HG03457 (cell line): ENCODE data around the gene PI4KA.

Source experiments
- ATAC-seq: cut with Tn5 transposase; IDR thresholded peaks from one replicate; pipeline ENCODE4 v1.9.1; 2021; ENCODE audit warnings: moderate number of reproducible peaks; ENCODE audit not compliant: unreplicated experiment

PI4KA gene

DNA sequence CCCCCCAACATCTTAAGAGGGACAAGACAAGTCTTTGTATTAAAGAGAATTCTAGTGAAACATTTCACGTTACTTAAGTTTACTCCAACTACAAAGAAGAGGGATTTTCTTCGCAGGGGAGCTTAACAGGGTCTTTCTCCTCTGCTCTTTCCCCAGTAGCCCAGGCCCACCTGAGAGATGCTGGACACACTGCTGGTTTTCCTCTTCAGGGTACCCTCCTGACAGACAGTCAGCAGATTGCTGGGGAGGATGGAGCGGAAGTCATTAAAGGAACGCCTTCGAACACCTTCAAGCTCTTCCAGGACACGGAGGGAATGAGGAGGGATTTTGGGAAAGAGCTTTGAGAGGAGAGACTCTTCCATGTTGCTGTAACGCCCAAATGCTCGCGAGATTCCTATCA is 39.1 kb downstream of the PI4KA start:
- ATAC-seq, result no peak

DNA sequence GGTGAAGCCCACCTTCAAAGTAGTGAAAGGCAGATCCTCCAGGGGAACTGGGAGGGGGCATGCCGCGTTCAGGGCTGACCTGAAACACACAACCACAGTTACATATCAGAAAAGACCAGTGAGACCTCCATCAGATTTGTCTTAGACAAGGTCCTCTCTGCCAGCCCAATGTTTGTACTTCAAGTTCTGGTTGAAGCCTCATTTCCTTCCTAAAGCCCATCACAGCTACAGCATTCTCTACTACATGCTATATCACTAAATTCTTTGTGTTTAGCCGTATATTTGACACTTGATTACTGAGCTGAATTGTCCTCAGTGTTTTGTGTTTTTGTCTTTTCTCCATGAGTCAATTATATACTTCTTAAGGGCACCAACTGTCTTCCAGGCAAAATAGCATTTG is 40.1 kb downstream of the PI4KA start:
- no peak for ATAC-seq

DNA sequence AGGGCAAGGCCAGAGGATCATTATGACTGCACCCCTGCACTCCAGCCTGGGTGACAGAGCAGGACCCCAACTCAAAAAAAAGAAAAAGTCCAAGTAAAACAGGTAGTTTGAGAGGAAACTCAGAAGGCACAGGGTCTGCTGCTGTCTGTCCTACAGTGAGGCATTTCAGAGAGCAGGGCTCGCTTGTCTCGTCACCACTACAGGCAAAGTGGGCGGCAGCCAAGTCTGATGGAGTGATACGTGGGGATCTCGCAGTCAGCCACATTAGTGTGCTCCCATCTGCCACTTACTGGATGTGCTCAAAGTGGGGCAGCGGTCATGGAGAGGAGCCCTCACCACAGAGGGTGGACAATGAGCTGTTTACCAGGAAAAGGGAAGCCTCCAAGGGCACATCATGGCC is 42.1 kb downstream of the PI4KA start:
- ATAC-seq, result no peak

DNA sequence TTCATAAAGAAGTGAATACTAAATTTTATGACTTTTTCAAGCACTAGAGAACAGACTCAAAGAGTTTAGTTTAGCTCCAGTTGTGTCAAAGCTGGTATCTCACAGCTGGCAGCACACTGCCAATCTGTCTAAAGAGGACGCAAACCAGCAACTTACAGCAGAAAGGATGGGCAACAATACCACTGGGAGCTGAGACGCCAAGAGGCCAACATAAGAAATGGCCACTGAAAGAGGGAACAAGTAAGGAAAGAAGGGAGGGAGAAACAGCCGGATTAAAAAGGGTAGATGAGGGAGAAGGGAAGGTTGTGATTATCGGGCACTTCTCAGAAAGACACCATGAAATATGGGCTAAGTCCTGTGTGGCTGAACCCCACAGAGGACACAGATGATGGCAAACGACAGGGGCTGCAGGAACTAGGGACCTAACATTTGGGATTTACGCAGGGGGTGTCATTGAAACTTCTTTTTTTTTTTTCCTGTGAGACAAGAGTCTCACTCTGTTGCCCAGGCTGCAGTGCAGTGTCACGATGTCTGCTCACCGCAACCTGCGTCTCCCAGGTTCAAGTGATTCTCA is 43.0 kb downstream of the PI4KA start:
- no peak for ATAC-seq

DNA sequence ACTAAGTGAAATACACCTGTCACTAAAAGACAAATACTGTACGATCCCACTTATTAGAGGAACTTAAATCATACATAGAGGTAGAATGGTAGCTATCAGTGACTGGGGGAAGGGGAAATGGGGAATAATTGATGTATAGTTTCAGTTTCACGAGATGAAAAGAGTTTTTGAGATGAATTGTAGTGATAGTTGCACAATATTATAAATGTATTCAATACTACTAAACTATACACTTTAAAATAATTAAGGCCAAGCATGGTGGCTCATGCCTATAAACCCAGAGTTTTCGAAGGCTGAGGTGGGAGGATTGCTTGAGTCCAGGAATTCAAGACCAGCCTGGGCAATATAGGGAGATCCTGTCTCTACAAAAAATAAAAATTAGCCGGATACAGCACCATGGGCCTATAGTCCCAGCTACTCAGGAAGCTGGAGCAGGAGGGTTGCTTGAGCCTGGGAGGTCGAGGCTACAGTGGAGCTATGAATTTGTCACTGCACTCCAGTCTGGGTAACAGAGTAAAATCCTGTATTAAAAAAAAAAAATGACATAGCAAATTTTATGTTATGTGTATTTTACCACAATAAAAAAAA is 44.3 kb downstream of the PI4KA start:
- no peak for ATAC-seq

DNA sequence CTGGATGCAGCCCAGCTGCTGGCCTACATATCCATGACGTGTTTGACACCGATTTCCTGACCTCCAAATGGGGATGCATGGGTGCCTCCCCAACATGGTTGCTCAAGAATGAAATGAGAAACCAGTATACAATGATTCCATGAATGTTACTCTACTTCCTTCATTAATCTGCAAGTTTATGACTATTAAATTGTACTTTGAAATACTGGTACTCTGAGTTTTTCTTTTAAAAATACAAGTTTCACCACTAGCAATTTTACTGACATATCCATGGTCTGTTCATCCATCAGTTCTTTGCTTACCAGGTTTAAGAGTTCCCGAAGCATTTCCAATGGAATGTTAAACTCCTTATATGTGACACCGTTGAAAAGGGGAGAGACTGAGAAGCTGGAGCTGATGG is 45.6 kb downstream of the PI4KA start:
- ATAC-seq, result no peak

DNA sequence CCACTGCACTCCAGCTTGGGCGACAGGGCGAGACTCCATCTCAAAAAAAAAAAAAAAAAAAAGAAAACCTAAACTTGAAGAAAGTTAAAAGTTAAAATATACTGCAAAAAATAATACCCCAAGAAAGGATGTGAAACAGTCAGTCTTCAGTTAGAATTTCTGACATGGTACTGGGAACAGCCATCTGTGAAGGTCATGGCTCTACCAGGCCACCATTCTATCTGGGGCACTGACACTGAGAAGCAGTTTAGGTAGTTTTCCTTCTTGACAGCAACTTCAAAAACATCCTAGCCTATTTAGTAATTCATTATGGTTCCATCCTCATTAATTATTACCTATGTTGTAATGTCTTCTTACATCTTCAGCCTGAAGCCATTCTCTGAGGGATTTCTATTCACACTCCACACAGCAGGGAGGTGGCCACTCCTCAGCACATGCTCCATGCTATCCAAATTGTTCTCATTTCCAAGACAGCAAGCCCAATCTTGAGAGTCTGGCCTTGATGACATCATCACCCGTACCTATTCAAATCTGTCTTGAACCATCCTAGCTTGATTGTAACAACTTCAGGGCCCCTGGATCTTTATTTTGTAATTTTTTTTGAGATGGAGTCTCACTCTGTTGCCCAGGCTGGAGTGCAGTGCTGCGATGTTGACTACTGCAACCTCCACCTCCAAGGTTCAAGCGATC is 46.5 kb downstream of the PI4KA start:
- no peak for ATAC-seq

DNA sequence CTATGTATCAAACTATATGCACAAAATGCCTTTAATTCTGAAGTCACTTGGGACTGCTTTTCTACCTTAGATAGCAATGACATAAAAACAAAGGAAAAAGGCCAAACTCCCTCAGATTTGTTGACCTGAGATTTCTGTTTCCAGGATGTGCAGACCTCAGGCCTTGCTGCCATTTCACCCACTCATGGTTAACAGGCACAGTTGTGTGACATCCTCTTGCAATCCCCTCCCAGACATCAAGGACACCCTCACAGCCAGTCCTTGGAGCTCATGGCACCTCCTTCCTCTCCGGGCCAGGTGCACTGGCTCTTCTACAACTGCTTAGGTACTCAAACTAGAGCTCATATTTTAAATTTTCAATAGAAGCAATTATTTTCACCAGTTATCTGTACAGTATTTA is 47.4 kb downstream of the PI4KA start:
- ATAC-seq, result no peak

DNA sequence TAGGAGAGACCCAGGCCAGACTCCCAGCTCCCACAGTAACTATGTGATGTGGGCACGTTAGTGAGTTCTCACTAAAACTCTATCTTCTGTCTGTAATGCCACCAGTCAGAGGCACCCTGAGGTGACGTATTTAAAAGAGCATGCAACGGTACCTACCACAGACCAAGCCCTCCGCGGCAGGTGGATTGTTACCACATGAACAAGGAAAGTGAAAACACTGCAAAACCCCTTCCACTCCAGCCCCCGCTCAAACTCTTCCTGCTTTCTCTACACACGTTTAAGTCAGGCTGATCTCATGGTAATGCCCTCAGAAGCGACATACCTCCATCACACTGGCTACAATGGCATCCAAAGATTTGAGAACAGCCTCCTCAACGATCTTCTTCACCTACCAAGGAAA is 48.0 kb downstream of the PI4KA start:
- no peak for ATAC-seq

DNA sequence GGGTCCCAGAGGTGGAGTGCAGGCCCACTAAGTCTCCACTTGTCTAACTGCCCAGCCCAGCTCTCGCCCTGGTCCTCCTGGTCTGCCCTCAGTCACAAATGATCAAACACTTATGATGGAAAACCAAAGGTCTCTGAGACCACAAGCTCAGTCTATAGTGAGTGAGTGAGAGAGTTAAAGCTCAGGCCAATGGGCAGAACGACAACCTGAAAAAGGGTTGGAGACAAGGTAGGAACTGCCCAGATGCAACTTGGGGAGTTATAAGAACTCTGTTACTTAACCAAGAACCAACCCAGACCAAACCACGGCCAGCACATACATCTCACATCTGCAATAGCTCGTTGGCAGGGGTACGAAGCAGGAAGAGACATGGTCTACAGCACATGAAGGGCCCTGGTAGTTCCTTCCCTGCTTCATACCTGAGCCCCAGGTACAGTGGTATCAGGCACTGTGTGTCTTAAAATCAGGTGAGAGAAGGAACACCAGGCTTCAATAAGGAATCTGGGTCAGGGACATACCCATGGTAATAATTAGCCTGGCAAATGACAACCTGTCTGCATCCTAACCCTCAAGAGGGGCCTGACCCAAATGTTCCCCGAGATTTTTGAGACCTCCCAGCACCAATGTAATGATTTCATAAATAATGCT is 48.9 kb downstream of the PI4KA start:
- ATAC-seq, result no peak

DNA sequence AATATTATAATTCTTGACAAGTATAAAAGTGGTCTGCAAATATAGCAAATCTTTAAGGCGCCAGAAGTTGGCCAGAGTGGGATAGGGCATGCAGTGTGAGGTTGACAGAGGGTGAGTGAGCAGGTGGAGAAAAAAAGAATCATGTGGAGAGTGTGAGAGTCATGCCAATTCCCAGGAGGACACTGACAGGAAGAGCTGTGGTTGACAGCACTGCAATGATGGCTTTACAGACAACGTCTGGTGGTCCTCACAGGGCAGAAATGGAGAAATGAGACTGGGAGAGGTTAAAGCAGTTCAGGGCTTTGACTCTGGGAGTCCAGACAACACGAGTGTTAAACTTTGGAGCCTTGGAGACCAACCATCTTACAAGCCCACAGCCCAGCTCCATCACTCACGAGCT is 49.8 kb downstream of the PI4KA start:
- no peak for ATAC-seq

DNA sequence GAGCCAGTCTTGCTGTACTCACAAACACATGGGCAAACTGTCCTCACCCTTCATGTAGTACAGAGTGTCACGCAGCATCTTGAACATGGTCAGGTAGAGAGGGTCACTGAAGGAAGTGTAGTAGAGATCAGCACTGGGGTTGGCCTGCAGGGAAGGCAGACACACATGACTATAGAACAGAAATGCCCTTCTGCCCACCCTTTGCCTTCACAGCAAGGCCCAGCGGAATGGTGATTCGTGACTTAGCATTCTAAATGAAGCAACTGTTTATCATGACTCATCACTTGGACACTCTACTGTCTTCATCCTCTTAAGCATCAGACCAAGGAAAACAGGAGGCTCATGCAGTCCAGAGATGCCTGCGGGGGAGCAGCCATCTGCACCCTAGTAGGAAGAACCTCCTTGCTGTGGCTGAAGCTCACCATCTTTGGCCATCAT is 51.3 kb downstream of the PI4KA start:
- ATAC-seq, result no peak

DNA sequence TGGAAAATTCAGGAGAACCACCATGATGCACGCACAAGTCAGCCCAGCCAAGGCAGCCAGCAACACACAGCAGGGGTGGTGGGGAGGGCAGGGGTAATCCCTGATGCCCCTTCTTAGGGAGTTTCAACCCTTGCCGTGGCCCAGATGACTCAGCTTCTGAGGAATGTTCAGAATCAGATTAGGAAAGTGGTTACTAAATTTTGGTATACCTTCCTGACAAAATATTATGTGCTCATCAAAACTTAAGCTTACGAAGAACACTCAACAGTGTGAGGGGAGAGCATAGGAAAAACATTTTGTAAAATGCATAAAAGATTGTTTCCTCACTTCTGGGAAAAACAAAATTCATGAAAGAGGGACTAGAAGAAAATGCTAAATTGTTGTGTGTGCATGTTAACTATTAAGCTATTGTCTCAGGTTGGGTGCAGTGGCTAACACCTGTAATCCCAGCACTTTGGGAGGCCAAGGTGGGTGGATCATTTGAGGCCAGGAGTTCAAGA is 52.6 kb downstream of the PI4KA start:
- ATAC-seq, result no peak

DNA sequence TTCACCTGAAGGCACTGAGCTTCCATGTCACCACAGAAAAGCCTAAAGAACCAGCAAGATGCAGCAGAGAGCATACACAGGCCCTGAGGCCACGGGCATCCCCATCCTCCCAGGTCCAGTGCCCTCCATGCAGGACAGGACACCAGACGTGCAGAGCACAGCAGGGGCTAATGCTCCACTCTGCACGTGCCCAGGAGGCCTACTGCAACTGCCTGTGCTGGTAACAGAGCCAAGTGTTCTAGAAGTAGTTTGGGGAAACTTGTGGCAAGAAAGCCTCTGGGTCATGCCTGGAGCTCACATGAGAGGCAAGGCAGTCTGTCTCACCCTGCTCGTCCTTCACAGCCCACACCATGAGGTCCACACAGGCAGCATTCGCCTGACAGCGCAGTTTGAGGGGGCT is 54.0 kb downstream of the PI4KA start:
- ATAC-seq, result no peak

DNA sequence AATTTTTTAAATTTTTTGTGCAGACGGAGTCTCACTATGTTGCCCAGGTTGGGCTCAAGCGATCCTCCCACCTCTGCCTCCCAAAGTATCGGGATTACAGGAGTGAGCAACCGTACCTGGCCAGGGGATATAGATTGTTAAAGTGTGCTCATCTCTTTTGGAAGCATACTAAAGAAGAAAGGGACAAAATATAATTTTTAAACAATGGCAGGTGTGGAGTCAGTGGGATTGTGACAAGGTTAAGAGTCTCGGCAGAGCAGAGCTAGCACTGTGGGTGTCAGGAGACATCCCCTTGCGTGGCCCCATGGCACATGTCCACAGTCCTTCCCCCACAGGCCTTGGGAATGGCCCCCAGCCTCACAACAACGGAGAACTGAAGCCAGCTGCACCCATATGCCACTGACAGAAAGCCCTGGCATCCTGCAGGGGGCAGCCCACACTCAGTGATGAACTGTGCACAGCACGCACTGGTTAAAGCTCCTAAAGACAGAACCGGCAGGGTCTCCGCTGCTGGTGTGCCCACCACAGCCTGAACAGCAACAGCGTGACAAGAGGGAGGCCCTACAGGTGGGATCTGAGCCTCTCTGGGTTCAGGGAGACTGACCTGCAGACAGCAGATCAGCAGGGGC is 54.8 kb downstream of the PI4KA start:
- no peak for ATAC-seq

DNA sequence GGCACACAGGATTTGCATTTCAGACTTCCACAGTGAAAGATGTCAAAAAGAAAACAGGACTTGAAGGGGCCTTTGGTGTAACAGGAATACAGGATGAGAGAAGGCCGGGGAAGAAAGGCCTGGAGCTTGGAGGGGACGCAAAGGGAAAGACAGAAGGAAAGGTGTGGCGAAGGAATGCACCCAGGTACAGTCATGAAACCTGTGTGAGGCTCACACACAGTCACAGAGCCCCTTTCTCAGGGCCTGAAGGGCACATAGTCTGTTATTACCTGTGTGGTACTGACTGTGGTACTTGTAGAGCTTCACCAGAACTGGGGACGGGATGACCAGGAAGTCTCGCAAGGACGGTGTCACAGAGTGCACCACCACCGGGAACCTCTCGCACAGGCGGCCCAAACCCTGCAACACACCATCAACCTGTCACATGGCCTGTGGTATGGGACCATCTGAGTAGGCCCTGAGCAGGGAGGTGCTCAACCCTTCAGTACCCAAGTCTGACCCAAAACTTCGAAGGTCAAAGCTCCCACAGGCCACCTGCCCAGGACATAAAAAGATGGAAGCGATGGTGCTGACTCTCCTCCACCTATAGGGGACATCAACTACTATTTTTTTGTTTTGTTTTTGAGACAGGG is 55.6 kb downstream of the PI4KA start:
- no peak for ATAC-seq

DNA sequence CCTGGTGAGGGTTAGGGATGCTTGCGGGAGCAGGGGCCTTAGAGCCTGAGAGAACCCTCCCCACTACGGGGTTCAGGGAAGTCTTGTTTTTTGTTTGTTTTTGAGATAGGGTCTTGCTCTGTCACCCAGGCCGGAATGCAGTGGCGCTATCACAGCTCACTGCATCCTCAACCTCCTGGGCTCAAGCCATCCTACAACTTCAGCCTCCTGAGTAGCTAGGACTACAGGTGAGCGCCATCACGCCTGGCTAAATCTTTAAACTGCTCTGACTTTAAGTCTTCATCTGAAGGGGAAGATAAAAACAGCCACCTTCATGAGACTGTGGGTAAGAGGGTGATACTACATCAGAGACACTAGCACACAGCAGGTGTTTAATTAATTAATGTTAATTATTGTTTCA is 56.2 kb downstream of the PI4KA start:
- no peak for ATAC-seq

DNA sequence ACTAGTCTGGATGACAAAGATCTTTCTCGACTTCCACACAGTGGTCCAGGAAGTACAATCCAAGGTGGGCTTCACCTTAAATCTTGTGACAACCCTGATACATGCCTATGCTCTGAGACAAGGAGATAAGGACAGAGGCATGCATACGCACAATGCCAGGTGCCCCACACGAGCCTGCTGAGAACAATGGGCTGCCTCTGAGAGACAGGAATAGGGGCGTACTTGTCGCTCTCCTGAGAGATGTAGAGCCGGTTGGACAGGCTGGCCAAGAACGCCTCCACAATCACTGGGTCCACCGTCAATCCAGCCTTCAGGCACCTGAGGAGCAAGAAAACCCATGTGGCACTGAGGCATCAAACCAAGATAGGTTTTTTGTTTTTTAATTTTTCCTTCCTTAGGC is 59.2 kb downstream of the PI4KA start:
- no peak for ATAC-seq

DNA sequence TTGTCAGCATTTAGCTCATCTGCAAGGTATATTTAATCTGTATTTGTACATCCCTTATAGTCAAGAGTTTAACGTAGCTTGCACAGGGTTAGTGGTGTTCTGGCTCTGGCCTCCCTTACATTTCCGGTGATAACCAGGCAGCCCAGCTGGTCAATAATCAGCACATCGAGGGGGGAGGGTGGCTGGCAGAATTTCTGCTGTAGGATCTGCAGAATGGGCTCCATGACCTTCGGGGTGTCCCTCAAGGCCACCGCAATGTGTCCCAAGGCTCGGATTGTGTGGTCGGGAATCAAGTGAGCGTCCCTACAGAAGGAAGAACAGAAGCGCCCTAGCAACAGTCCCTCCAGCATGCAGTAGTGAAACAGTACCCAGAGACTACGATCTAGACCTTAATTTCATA is 59.6 kb downstream of the PI4KA start:
- ATAC-seq, result no peak

DNA sequence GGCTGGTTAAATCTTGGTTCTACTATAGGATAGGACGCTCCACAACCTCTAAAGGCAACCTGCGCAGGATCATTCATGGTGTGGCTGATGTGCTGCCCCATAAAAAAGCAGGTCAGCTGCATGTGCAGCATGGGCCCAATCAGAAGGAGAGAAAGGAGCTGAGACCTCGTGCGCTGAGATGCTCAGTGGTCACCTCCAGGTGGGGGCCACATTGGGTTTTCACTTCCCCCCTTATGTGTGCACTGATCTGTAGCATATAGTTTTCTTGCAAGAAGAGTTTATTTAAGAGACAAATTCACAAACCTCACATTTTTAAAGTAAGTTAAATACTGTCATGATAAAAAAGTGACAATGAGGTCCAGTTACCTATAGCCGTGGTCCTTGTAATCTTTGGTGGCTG is 60.4 kb downstream of the PI4KA start:
- no peak for ATAC-seq

DNA sequence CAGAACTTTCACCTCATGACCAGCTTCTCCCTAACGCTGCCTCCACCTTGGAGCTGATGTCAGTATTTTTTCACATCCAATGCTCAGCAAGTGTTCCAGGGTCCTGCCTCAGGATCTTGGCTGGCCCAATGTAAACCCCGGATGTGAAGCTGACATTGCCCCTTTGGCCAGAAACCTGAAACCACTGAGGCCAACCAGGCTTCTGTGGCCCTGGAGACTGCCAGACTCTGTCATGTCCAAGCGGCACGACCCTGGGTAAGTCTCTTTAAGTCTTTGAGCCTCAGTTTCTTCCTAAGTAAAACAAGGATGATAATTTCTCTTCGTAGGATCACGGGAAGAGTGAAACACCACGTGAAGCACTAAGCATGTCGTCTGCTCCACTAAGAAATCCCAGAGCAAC is 61.9 kb downstream of the PI4KA start:
- no peak for ATAC-seq
